ENCODE data around the gene DDIT4L.
"Not testable (repeated sequence)": the region's sequence is repeated elsewhere in the genome, so short reads cannot be mapped to it uniquely, and the experiment has no call there.

DDIT4L gene

DNA sequence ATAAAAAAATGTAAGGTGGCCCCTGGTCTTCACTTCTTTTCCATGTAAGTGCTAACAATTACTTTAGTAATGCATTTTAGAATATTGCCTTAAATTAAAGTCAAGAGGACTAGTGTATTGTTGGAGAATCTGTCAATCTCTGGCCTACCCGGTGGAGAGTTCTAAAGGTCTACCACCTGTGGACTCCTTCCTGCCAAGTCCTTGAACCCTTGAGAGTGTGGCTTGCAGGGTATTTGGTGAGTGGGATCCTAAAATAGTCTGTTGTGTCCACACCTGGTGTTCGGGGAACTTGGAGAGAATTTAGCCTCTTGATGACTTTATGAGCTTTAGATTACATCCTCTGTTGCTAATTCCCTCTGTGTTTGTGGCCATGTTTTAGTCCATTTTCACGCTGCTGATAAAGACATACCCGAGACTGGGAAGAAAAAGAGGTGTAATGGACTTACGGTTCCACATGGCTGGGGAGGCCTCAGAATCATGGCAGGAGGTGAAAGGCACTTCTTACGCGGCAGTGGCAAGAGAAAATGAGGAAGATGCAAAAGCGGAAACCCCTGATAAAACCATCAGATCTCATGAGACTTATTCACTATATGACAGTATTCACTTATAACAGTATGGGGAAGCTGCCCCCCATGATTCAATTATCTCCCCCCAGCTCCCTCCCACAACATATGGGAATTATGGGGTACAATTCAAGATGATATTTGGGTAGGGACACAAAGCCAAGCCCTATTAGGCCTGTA, 23.8 kb downstream of the DDIT4L start:
- DNase-seq, result no peak

DNA sequence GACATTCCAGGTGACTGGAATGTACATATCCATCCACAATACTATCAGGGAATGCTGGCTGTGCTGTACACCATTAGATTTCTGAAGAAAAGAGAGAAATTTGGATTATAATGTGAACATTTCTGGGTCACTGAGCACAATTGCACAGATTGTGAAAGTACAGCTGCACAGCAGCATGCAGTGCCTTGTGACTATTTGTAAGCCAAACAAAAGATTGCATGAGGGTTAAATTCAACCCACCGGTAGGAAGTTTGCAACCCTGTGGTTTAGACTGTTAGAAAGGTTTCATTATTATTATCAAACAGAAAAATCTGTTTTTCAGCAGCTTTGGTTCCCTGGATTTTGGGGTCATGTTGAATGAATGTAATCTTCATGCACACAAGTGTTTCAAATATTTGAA, 24.5 kb downstream of the DDIT4L start:
- DNase-seq, result peak; percentile 3 to 48 (median 35)

DNA sequence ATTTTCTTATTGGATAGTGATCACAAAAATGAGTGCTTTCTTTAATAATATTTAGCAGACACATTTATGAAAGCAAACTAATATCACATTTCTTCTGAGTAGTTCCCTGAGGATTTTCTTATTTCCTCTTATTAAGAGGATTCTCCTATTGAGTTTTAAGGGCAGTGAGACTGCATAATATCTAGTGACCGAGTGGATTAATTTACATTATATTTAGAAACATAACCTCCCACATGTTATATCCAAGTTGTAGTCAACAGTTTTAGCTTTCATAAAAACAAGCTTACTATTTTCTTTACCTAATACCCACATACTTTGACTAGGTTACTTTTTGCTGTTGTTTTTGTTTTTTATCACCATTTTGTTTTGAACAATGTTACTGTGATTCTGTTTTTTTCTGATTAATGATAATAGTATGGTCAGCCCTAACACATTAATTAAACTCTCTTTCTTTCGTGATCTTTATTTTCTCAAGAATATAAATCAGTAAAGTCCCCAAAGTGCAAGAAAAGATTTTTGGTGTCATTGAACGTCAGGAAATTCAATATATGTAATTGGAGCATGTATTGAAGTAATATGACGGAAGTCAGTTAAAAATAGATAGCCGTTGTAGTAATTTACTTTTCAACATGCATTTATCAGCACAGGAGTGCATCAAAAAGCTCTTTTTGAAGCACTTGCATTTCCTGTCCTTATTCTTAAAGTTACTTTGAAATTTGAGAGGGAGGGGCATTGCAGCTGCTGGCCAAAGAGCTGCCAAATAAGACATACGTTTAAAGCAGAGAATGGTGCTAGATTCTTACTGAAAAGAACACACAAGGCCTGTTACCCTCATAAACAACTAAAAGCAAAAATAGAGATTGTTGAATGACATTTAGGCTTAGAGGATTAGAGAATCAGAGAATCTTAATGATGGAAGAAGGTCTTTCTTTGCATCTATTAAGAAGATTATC, 25.2 kb downstream of the DDIT4L start:
- DNase-seq, result no peak

DNA sequence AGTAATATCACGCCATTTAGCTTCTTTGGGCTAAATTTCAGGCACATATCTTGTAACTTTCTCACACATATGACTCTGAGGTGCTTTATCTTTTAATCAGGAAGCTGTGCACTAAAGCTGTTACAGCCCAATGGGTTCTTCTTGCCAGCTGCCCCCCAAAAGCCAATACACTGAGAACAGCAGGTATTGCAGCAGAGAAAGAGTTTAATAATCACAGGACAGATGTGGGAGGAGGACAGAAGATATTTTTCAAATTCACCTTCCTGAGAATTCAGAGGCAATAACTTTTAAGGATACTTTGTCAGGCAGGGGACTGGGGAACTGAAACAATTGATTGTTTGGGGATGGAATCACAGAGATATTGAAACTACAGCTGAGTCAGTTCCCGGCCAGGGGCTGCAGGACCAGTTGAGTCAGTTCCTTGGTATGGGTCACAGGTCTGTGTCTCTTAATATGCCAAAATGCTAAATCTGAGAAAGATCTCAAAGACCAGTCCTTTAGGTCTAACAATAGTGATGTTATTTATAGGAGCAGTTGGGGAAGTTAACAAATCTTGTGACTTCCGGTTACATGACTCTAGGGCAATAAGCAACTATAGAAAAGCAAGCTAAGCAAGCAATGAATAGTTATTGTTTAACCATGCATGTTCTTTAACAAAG, 28.1 kb downstream of the DDIT4L start:
- peak in 3 of 4 experiments; percentile 2 to 48 (median 31) for DNase-seq

DNA sequence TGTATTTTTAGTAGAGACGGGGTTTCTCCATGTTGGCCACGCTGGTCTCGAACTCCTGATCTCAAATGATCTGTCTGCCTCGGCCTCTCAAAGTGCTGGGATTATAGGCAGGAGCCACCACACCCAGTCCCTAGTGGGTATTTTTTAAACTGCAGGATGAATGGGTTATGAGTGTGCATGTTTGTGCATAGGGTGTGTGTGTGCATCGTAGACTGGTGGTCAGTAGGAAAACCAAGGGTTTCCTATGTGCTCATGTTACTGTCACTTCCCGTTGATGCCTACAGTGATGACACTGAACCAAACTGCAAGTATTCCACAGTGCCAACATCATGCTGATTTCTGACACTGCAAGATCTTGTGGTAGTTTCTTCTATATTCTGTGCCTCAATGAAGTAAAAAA, 41.1 kb downstream of the DDIT4L start:
- no peak for DNase-seq

DNA sequence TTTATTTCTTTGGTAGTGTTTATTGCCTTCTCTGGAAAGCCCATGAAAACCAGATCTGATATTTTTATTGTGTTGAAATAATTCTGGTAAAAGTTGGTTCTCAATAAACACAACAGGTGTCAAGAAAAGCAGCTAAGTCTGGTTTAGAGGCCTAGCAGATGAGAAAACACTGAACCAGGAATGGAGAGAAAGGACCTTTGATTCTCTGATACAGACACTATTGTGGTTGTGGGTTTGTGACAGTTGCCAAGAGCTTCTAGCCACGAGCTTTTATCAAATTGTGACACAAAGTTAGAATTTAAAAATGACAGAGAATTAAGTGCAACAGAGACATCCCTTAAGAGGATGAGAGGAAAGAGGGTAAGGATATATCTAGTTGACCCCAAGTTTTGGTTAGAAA, 42.6 kb downstream of the DDIT4L start:
- DNase-seq, result no peak

DNA sequence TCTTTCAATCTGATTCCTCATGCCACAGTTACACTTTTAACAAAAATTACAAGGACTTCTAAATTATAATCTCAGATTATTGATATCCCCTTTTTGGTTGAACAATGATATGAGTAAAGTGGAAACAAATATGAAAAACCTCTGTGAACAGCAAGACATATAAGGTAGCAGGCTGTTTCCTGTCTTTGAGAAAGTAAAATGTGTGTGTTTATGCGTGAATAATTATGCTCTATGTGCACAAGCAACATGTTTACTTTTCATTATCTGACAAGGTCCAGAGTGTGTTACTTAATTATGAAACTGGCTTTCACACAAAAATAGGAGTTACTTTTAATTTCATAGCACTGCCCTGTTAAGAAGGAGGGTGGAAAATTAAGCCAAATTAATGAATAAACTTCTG, 43.1 kb downstream of the DDIT4L start:
- DNase-seq, result no peak

DNA sequence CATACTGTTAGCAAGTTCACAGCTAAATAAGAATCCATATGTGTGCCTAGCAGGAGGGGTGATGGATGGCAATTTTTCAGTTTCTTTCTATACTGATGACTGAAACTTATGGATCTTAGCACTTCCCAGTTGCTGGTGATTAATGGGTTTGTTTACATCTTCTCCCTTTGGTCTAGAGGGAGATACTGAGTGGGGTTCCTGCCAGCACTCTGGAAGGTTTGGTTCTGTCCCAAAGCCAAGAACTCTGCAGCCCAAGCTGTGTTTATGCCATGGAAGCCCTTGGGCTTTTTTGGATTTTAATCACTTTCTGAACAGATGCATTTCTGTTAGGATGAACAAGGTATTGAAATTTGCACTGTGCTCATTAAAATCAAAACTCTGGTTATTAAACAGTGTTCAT, 43.5 kb downstream of the DDIT4L start:
- no peak for DNase-seq

DNA sequence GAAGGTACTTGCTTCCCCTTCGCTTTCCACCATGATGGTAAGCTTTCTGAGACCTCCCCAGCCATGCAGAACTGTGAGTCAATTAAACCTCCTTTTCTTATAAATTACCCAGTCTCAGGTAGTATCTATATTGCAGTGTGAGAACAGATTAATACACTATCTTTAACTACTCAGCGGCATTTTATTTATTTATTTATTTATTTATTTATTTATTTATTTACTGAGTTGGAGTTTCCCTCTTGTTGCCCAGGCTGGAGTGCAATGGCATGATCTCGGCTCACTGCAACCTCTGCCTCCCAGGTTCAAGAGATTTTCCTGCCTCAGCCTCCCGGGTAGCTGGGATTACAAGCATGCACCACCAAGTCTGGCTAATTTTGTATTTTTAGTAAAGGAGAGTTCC, 52.9 kb downstream of the DDIT4L start:
- DNase-seq, result not testable (repeated sequence)
